GM12872 (cell line): Measurements from ENCODE around the gene TUBA1C.

ENCODE experiments used
- TF ChIP-seq, protein P1 (sequence below): IDR thresholded peaks from 3 replicates; pipeline ENCODE4 v1.5.1; 2011; ENCODE audit warnings: low read depth, mild to moderate bottlenecking, low read length, moderate library complexity; ENCODE audit not compliant: insufficient read depth

The TUBA1C gene

DNA sequence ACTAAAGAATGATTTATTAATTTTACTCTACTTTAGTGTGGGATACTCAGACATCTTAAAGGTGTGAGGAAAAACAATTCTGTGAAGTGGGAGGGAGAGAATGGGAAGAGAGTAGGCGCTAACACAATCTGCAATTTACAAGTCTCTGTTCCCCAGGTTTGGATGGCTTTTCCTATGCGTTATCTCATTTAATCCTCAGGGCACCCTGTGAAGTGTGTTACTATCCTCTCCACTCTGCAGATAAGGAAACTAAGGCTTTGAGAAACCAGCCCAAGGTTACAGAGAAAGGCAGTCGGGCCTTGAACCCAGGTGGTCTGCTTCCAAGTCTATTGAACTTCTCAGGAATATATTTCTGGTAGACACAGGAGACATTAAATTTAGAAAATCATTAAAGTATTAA lies 36.2 kb upstream of the TUBA1C start:
- TF ChIP-seq, protein P1, sequence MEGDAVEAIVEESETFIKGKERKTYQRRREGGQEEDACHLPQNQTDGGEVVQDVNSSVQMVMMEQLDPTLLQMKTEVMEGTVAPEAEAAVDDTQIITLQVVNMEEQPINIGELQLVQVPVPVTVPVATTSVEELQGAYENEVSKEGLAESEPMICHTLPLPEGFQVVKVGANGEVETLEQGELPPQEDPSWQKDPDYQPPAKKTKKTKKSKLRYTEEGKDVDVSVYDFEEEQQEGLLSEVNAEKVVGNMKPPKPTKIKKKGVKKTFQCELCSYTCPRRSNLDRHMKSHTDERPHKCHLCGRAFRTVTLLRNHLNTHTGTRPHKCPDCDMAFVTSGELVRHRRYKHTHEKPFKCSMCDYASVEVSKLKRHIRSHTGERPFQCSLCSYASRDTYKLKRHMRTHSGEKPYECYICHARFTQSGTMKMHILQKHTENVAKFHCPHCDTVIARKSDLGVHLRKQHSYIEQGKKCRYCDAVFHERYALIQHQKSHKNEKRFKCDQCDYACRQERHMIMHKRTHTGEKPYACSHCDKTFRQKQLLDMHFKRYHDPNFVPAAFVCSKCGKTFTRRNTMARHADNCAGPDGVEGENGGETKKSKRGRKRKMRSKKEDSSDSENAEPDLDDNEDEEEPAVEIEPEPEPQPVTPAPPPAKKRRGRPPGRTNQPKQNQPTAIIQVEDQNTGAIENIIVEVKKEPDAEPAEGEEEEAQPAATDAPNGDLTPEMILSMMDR, result no peak

DNA sequence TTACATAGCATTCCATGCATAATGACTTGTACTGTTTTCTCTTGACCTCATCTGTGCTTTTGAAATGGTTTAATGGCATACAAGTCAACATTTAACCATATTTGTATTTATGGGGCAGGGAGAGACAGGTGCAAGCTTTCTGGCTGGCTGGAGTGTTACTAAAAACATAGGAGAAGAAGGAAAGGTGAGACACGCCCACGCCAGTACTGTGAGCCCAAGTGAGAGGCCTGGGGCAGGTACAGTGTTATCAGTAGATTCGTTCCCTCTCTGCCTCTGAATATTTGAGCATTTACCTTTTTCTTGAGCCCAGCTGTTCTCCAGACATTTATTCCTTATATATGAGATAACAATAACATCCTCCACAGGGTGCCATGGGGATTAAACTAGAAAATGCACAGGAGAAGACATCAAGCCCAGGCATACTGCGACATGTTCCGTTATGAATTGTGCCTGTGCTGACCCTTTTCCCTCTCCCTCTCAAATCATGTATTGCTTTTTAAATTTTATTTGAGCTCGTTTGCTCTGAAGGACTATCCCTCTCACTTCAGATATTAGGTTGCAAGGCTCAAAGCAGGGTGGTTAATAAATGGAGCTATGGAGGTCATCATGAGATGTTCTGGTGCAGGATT lies 34.6 kb upstream of the TUBA1C start:
- TF ChIP-seq, protein P1, result no peak

DNA sequence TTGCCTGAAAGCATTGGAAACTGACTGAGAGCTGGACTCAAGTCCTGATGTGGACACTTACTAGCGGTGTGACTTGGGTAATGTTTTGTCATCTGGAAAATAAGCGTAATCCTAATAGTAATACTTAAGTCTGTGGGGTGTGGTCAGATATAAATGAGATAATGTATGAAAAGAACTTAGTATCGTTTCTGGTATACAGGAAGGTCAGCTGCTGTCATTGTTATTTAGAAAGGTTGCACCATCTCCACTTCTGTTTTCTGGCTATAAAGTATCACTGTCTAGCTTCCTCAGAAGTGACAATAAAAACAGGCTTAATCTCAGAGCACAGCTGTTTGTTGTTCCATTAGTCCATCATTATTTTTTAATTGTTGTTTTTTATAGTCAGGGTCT lies 34.1 kb upstream of the TUBA1C start:
- TF ChIP-seq, protein P1, result no peak

DNA sequence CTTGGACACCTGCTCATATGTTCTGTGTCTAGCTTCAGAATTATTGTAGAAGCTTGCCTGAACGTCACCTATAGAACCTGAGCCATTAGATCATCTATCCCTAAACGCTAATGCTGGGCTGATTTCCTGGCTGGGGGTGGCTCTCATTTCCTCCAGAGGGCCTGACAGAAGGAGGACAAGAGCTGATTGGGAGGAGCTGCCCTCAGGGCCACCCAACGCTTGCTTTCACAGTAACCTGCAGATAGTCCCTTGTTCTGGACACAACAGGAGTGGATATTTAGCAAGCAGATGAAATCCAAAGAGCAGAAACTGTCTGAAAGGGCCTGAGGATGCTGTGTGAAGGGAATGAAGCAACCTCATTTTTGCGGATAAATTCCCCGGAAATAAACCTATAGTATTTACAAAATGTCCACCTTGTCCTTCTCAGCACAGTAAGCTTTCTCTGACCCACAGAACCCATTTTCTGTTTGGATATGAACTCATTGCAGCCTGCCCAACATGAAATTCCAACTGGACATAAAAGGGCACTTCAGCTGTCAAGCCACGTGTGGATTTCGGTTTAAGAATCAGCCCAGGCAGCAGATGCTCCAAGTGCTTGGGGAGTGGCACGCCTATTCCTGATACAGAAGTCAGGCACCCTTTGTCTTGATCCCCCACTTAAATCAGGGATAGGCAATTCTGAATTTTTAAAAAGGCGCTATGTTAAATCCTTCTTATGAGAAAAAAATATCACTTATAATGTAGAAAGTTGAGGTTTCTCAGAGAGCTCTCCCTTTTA lies 32.8 kb upstream of the TUBA1C start:
- TF ChIP-seq, protein P1, result no peak

DNA sequence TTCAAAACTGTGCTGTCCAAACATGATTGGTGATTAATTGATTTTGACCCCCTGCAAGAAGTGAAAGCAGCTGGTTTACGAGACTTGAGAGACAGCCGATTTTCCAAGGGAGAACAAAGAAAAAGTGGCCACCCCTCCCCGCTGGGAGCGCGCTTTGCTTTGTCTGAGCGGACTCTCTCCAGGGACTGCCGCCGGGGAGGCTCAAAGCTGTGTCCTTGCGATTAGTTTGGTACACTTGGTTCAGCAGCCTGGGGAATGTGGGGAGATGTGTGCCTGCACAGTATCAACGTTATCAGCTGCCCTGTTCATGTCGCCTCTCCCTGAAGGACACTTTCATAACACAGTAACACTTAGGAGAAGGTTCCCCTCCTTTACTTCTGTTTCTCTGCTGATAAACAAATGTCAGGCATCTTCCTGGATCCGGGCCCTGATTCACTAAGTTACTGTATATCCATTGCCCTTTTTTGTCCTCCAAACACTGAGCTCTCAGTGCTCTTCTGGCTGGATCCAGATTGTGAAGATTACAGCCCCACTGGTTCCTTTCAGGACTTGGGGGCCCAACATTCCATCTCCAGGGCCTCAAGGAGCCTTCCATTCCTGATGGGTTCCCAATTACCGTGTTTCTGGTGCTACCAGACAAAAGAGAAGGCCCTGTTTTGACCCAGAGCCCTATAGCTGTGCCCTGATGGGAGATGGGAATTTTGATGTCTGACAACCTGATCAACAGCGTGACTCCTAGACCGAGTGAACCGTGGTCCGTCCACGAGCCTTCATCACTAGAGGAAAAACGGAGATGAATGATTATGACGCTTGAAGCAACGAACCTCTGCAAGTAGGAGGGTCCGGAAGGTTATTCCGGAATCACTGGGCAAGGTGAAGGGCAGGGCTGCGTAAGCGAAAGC lies 31.7 kb upstream of the TUBA1C start:
- TF ChIP-seq, protein P1, result no peak

DNA sequence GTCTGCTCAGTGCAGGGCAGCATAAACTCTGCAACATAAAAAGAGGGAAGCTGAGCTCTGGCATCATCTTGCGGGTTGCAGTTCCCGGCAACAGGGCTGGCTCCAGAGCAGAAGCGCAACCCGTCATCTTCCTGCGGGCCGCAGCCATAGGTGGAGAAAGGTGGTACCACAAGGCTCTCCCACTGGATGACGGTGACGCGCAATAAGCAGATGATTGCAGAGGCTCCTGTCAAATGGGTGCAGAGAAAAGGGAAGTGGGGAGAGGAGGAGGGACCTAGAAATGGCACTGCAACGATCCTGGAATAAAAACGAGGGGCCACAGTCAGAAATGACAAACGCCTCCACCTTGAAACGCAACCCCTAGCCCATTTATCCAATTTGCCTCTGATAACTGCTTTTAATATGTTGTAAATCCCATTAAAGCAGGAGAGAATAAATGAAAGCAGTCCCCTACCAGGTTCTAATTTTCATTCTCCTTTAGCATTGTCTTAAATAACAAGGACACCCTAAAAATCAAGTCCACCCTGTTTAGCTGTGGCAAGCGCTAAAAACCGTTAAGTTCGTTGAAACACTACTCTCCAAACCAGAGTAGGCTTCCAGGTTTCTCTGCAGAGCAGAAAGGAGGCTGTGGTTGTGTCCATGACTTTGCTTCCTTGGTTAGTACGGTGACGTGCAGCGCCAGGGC lies 30.9 kb upstream of the TUBA1C start:
- TF ChIP-seq, protein P1, result no peak
